Measurements from ENCODE around the gene SENP5. TPM values are rescaled to one million over a fixed set of nuclear protein-coding genes. Genes with fewer than 3 reads are reported as not detected.
"Not testable (repeated sequence)": the region's sequence is repeated elsewhere in the genome, so short reads cannot be mapped to it uniquely, and the experiment has no call there.

SENP5 gene
- total and polyA plus RNA-seq, 2 donors = 11.3 to 24.8 TPM

DNA sequence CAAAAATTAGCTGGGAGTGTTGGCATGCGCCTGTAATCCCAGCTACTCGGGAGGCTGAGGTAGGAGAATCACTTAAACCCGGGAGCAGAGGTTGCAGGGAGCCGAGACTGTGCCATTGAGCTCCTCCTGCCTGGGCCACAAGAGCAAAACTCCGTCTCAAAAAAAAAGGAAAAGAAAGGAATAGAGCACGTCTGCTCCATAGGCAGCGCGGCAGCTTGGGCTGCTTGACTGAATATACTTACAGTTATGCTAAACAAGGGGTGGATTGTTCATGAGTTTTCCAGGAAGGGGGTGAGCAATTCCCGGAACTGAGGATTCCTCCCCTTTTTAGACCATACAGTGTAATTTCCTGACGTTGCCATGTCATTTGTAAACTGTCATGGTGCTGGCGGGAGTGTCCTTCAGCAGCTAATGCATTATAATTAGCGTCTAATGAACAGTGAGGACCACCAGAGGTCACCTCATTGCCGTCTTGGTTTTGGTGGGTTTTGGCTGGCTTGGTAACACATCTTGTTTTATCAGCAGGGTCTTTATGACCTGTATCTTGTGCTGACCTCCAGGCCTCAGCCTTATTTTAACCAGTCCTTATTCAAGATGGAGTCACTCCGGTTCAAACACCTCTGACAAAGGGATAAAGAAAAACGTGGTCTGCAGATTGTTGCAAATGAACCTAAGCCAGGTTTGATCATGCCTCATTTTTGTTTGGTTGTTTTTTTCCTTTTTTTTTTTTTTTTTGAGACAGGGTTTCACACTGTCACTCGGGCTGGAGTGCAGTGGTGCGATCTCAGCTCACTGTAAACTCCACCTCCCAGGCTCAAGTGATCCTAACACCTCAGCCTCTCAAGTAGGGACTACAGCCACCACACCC is 24.9 kb upstream of the SENP5 start:
- WGBS = 91% methylated on average over 17 of the region's 17 CpGs
- no peak for DNase-seq (ENCODE audit: low read depth in 6 of 9, low spot score in 9 of 9)
- no peak overlapping the region for H3K4me3 ChIP-seq (ENCODE audit: low read length in 2 of 2)

DNA sequence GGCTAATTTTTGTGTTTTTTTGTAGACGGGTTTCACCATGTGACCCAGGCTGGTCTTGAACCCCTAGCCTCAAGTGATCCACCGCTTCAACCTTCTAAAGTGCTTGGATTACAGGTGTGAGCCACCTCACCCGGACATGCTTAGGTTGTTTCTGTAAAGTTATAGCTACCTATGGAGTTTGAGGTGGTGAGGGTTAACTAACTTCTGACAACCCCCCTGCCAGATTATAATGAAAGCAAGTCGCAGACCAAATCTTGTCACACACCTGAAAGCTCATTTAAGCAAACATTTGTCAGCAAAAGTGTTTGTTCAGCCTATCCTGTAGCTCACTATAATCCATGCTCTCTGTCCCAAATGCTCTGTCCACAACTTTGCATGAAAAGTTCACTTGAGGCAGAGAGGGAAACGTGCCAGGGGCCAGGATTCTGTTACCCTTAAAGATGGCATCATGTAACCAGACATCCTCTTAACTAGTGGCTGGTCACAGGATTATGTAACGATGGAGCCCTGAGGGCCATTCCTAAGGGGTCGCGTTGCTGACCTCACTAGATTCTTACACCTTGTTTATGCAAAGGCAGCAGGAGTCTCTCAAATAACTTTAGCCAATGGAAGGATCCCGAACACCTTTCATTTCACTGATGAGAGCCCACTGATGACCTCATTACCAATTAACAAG is 24.1 kb upstream of the SENP5 start:
- 97% methylated on average over 9 of the region's 9 CpGs for WGBS
- Histone ChIP-seq H3K27ac (ENCODE audit: low read depth in 1 of 2, low read length in 1 of 2) (no peak overlapping the region), H3K27me3 (ENCODE audit: control insufficient read depth in 2 of 2, insufficient read depth in 1 of 2, low read length in 1 of 2) (no peaks in the 10 kb centered on the region), H3K4me3 (ENCODE audit: low read length in 2 of 2) (no peak overlapping the region), H3K36me3 (ENCODE audit: control insufficient read depth in 2 of 2, insufficient read depth in 2 of 2, low read length in 1 of 2) (no peaks in the 10 kb centered on the region), H3K9me3 (ENCODE audit: control insufficient read depth in 2 of 2, insufficient read depth in 1 of 2, low read length in 1 of 2) (peaks cover 0 to under 1% of the 10 kb centered on the region in 2 donors), H3K4me1 (ENCODE audit: control insufficient read depth in 2 of 2, insufficient read depth in 2 of 2, low read length in 2 of 2) (no peaks in the 10 kb centered on the region)
- no peak for DNase-seq (ENCODE audit: low read depth in 6 of 9, low spot score in 9 of 9)

More for the DNA sequence above, 24.9 kb upstream of the SENP5 start:
- no peaks in the 10 kb centered on the region for H3K36me3 ChIP-seq (ENCODE audit: control insufficient read depth in 2 of 2, insufficient read depth in 2 of 2, low read length in 1 of 2)
- no peaks in the 10 kb centered on the region for H3K4me1 ChIP-seq (ENCODE audit: control insufficient read depth in 2 of 2, insufficient read depth in 2 of 2, low read length in 2 of 2)
- no peaks in the 10 kb centered on the region for H3K9me3 ChIP-seq (ENCODE audit: control insufficient read depth in 2 of 2, insufficient read depth in 1 of 2, low read length in 1 of 2)
- no peaks in the 10 kb centered on the region for H3K27me3 ChIP-seq (ENCODE audit: control insufficient read depth in 2 of 2, insufficient read depth in 1 of 2, low read length in 1 of 2)
- no peak overlapping the region for H3K27ac ChIP-seq (ENCODE audit: low read depth in 1 of 2, low read length in 1 of 2)

DNA sequence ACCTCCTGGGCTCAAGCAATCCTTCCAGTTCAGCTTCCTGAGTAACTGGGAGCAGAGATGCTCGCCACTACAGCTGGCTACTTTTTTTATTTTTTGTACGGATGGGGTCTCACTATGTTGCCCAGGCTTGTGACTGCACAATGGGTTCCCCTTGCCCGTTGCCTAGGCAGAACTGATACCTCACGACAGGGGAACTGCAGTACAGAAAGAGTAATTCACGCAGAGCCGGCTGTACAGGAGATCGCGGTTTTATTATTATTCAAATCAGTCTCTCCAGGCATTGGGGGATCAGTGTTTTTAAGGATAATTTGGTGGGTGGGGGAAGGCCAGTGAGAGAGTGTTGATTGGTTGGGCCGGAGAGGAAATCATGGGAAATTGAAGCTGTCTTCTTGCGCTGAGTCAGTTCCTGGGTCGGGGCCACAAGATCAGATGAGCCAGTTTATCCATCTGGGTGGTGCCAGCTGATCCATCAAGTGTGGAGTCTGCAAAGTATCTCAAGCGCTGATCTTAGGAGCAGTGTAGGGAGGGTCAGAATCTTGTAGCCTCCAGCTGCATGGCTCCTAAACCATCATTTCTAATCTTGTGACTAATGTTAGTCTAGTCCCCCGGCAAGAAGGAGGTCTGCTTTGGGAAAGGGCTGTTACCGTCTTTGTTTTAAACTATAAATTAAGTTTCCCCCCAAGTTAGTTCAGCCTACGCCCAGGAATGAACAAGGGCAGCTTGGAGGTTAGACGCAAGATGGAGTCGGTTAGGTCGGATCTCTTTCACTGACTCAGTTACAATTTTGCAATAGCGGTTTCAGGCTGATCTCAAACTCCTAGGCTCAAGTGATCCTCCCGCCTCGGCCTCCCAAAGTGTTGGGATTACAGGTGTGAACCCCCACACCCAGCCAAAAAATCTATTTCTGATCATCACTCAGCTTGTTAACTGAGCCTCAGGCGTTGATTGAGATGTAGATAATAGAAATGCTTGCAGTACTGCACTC is 23.2 kb upstream of the SENP5 start:
- not testable (repeated sequence) for H3K36me3 ChIP-seq (ENCODE audit: control insufficient read depth in 2 of 2, insufficient read depth in 2 of 2, low read length in 1 of 2); H3K27ac ChIP-seq (ENCODE audit: low read depth in 1 of 2, low read length in 1 of 2)
- 95% methylated on average over 20 of the region's 22 CpGs for WGBS

DNA sequence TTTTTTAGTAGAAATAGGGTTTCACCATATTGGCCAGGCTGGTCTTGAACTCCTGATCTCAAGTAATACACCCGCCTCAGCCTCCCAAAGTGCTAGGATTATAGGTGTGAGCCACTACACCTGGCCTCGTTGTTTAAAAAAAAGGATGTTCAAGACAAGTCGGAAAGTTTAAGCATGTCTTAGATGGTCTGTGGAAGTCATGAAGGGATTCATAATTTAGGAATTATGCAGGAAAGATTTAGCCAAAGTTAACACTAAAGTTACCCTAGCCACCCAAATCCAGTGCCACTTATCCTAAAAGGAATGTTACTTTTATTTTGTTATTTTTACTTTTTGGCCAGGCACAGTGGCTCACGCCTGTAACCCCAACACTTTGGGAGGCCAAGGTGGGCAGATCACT is 19.3 kb upstream of the SENP5 start:
- not testable (repeated sequence) for H3K27ac ChIP-seq (ENCODE audit: low read depth in 1 of 2, low read length in 1 of 2); H3K4me1 ChIP-seq (ENCODE audit: control insufficient read depth in 2 of 2, insufficient read depth in 2 of 2, low read length in 2 of 2); H3K4me3 ChIP-seq (ENCODE audit: low read length in 2 of 2); H3K27me3 ChIP-seq (ENCODE audit: control insufficient read depth in 2 of 2, insufficient read depth in 1 of 2, low read length in 1 of 2); H3K36me3 ChIP-seq (ENCODE audit: control insufficient read depth in 2 of 2, insufficient read depth in 2 of 2, low read length in 1 of 2); H3K9me3 ChIP-seq (ENCODE audit: control insufficient read depth in 2 of 2, insufficient read depth in 1 of 2, low read length in 1 of 2); DNase-seq (ENCODE audit: low read depth in 6 of 9, low spot score in 9 of 9)
- 92% methylated on average over 4 of the region's 4 CpGs for WGBS

More for the DNA sequence above, 23.2 kb upstream of the SENP5 start:
- H3K9me3 ChIP-seq (ENCODE audit: control insufficient read depth in 2 of 2, insufficient read depth in 1 of 2, low read length in 1 of 2); DNase-seq (ENCODE audit: low read depth in 6 of 9, low spot score in 9 of 9); H3K27me3 ChIP-seq (ENCODE audit: control insufficient read depth in 2 of 2, insufficient read depth in 1 of 2, low read length in 1 of 2); H3K4me1 ChIP-seq (ENCODE audit: control insufficient read depth in 2 of 2, insufficient read depth in 2 of 2, low read length in 2 of 2); H3K4me3 ChIP-seq (ENCODE audit: low read length in 2 of 2): not testable (repeated sequence)

DNA sequence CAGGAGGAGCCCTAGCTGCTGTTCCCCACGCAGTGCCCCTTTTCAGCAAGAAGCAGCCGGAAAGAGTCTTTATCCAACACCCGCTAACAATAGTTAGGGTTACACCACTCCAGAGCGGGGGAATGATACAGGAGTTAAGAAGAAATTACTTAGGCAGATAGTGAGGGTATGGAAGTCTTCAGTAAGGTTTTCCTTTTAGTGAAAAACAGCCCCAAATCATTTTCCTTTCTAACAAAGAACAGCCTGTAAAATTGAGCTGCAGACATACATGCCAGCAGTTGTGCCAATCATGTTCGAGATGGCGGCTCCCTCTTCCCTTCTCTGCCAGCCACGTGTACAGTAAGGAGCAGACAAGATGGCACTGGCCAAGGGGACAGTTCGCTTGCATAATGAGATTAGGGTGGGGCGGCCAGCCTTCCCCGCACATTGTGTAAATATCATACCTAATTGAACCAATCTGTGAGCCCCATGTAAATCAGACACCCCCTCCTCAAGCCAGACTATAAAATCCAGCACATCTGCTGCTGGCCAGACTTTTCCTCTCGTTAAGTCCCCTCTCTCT is 18.5 kb upstream of the SENP5 start:
- WGBS = 88% methylated on average over 11 of the region's 11 CpGs
- Histone ChIP-seq H3K27me3 (ENCODE audit: control insufficient read depth in 2 of 2, insufficient read depth in 1 of 2, low read length in 1 of 2) (no peaks in the 10 kb centered on the region), H3K36me3 (ENCODE audit: control insufficient read depth in 2 of 2, insufficient read depth in 2 of 2, low read length in 1 of 2) (no peaks in the 10 kb centered on the region), H3K4me3 (ENCODE audit: low read length in 2 of 2) (no peak overlapping the region), H3K27ac (ENCODE audit: low read depth in 1 of 2, low read length in 1 of 2) (no peak overlapping the region), H3K4me1 (ENCODE audit: control insufficient read depth in 2 of 2, insufficient read depth in 2 of 2, low read length in 2 of 2) (no peaks in the 10 kb centered on the region), H3K9me3 (ENCODE audit: control insufficient read depth in 2 of 2, insufficient read depth in 1 of 2, low read length in 1 of 2) (peaks cover 2 to 9% of the 10 kb centered on the region in 2 donors)
- no peak for DNase-seq (ENCODE audit: low read depth in 6 of 9, low spot score in 9 of 9)

DNA sequence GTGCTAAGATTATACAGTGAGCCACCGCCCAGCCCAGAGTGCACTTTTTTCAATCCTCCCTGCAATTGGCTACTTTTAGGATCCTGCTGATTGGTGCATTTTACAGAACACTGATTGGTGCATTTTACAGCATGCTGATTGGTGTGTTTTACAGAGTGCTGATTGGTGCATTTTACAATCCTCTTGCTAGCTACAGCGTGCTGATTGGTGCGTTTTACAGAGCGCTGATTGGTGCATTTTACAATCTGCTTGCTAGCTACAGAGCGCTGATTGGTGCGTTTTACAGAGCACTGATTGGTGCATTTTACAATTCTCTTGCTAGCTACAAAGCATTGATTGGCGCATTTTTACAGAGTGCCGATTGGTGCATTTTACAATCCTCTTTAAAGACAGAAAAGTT is 4.7 kb upstream of the SENP5 start:
- DNase-seq (ENCODE audit: low read depth in 6 of 9, low spot score in 9 of 9); H3K36me3 ChIP-seq (ENCODE audit: control insufficient read depth in 2 of 2, insufficient read depth in 2 of 2, low read length in 1 of 2); H3K4me3 ChIP-seq (ENCODE audit: low read length in 2 of 2); H3K4me1 ChIP-seq (ENCODE audit: control insufficient read depth in 2 of 2, insufficient read depth in 2 of 2, low read length in 2 of 2); H3K9me3 ChIP-seq (ENCODE audit: control insufficient read depth in 2 of 2, insufficient read depth in 1 of 2, low read length in 1 of 2); H3K27me3 ChIP-seq (ENCODE audit: control insufficient read depth in 2 of 2, insufficient read depth in 1 of 2, low read length in 1 of 2); H3K27ac ChIP-seq (ENCODE audit: low read depth in 1 of 2, low read length in 1 of 2): not testable (repeated sequence)
- WGBS = 98% methylated on average over 8 of the region's 8 CpGs

DNA sequence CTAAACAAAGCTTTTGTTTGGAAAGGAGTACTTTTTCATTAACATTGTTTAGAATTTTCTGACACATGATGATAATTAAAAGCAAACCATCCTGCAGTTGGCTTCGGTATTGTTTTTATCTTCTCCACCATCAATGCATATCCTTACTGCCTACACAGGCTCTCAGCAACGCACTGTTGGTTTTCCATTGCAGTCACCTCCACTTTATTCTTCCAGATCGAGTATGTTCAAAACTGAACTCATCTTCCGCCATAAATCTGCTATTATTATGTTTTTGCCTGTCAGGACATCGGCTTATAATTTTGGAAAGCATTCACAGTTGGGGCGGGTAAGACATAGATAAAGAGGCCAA is 589 bp upstream of the SENP5 start:
- Histone ChIP-seq H3K36me3 (ENCODE audit: control insufficient read depth in 2 of 2, insufficient read depth in 2 of 2, low read length in 1 of 2) (peaks cover 0 to 5% of the 10 kb centered on the region in 2 donors), H3K27ac (ENCODE audit: low read depth in 1 of 2, low read length in 1 of 2) (peak overlapping the region in 1 of 2 donors; percentile 78), H3K4me1 (ENCODE audit: control insufficient read depth in 2 of 2, insufficient read depth in 2 of 2, low read length in 2 of 2) (peaks cover 6 to 7% of the 10 kb centered on the region in 2 donors), H3K27me3 (ENCODE audit: control insufficient read depth in 2 of 2, insufficient read depth in 1 of 2, low read length in 1 of 2) (no peaks in the 10 kb centered on the region), H3K9me3 (ENCODE audit: control insufficient read depth in 2 of 2, insufficient read depth in 1 of 2, low read length in 1 of 2) (peaks cover 0 to 7% of the 10 kb centered on the region in 2 donors), H3K4me3 (ENCODE audit: low read length in 2 of 2) (peak overlapping the region; percentile 74 to 84)
- 54% methylated on average over 6 of the region's 6 CpGs for WGBS
- DNase-seq (ENCODE audit: low read depth in 6 of 9, low spot score in 9 of 9) = peak in 2 of 9 donors; percentile 3 to 8

DNA sequence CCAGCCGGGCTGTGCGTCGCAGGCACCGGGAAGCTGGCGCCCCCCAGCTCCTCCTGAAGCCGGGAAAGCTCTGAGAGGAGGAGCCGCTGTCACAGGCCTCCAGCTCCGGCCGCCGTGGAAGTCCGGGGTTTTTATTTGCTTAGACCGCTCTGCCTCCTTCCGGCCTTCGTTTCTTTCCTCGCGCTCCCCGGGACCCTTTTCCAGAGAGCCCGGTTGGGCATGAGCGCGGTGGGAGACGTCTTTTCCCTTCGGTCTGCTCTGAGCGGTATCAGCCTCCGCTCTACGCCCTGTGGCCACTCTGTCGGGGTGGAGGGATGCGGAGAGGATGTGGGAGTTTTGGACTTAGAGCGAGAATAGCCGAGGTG is 559 bp downstream of the SENP5 start:
- Histone ChIP-seq H3K36me3 (ENCODE audit: control insufficient read depth in 2 of 2, insufficient read depth in 2 of 2, low read length in 1 of 2) (peaks cover 0 to 7% of the 10 kb centered on the region in 2 donors), H3K27ac (ENCODE audit: low read depth in 1 of 2, low read length in 1 of 2) (peak overlapping the region; percentile 62 to 88), H3K4me3 (ENCODE audit: low read length in 2 of 2) (peak overlapping the region; percentile 74 to 84), H3K27me3 (ENCODE audit: control insufficient read depth in 2 of 2, insufficient read depth in 1 of 2, low read length in 1 of 2) (no peaks in the 10 kb centered on the region), H3K4me1 (ENCODE audit: control insufficient read depth in 2 of 2, insufficient read depth in 2 of 2, low read length in 2 of 2) (peaks cover 6 to 7% of the 10 kb centered on the region in 2 donors), H3K9me3 (ENCODE audit: control insufficient read depth in 2 of 2, insufficient read depth in 1 of 2, low read length in 1 of 2) (peaks cover 0 to under 1% of the 10 kb centered on the region in 2 donors)
- under 1% methylated on average over 29 of the region's 29 CpGs for WGBS
- DNase-seq (ENCODE audit: low read depth in 6 of 9, low spot score in 9 of 9) = peak in 4 of 9 donors; percentile 8 to 12 (median 10)
